ENCODE data around the gene RNASE8.

GRCh38 chr14:21096978-21097635, 39.5 kb downstream of the RNASE8 start:
- TF ChIP-seq CTCF (IDR thresholded peaks at IDR 0.05), result no peak
- no peak for TF ChIP-seq POLR2A (IDR thresholded peaks at IDR 0.05)

Measured in sigmoid colon (tissue), 3 donors.